OCI-M1 (cell line): ENCODE data around the gene EIF4EBP2.
A peak's percentile ranks its signal among the peaks of the same experiment; 100 is the strongest.

Experiments
- DNase-seq: peaks from one replicate; lab custom pipeline; 2025; lab: John Stamatoyannopoulos, UW

The EIF4EBP2 gene

DNA sequence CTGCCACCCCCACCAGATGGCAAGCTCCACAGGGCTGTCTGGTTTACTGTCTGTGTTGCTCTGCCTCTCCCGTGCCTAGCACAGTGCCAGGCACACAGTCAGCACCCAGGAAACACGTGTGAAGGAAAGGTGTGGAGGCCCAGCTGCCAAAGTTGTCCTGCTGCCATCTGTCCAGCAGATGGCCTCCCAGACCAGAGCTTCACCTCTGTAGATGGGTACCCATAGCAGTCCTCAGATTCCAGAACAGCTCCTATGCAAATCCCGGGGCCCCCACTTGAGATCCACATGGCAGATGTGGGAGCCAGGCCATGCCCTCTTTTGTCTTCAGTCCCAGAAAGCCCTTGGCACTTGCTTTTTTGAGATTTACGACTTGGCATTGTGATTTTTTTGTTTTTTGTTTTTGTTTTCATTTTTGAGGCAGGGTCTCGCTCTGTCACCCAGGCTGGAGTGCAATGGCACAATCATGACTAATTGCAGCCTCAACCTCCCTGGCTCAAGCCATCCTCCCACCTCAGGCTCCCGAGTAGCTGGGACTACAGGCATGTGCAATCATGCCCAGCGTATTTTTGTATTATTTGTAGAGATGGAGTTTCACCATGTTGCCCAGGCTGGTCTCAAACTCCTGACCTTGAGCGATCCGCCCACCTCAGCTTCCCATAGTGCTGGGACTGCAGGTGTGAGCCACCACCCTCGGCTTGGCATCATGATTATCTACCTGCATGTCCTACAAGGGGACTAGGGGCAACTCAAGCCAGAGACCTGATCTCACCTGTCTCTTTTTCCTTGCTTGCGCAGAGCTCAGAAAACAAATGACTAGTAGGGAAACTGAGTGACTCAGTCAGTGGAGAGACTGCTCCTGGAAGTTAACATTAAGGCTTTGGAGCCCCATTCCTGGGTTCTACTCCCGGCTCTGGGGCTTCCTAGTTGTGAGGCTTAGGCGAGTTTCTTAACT is 57.7 kb downstream of the EIF4EBP2 start:
- DNase-seq, result peak; percentile 70

DNA sequence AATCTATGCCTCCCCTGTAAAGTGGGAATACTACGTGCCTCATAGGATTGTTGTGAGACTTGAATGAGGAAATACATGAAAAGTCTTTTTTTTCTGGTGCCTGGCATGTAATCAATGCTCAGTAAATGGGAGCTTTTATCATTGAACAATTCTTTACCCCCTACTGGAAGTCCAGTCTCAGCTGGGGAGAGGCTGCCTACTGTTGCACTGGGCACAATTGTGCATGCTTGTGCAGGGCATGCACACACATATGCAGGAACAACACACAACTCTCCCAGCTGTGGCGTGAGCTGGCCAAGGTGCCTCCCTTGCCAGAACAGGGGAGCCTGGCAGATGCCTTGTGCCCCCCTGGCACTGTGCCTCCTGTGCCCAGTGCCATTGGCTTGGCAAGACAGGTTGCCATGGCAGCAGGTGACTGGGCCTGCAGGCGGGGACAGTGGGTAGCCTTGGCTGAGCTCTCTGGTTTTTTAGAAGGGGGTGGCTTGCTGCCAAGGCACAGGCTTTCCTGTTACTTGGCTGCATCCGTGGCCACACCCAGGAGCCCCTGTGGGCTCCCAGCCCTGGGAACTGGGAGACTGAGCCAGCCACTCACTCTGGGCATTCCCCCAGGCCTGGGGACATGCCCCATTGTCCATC is 58.5 kb downstream of the EIF4EBP2 start:
- no peak for DNase-seq

- DNase-seq, result no peak
These were observed 61.3 kb downstream of the EIF4EBP2 start for GRCh38 chr10:70465278-70465677.

DNA sequence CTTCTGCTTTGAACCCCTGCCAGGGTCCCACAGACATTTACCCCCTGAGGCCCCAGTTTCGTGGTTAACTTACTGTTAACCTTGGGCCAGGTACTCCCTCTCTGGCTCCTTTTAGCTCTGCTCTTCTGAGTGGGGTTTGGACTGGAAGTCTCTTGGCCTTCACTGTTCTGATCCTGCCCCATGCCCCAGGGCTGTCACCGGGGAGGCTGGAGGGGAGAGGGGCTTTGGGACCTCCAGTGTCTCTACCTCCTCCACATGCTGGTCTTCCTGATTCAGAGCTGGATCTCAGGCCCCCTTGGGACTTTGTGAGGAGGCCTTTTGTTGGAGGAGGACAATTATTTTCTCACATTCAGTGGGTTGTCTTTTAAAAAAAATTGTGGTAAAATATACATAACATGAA is 61.9 kb downstream of the EIF4EBP2 start:
- DNase-seq, result no peak

- no peak for DNase-seq
These were observed 63.0 kb downstream of the EIF4EBP2 start for GRCh38 chr10:70466951-70467350.

DNA sequence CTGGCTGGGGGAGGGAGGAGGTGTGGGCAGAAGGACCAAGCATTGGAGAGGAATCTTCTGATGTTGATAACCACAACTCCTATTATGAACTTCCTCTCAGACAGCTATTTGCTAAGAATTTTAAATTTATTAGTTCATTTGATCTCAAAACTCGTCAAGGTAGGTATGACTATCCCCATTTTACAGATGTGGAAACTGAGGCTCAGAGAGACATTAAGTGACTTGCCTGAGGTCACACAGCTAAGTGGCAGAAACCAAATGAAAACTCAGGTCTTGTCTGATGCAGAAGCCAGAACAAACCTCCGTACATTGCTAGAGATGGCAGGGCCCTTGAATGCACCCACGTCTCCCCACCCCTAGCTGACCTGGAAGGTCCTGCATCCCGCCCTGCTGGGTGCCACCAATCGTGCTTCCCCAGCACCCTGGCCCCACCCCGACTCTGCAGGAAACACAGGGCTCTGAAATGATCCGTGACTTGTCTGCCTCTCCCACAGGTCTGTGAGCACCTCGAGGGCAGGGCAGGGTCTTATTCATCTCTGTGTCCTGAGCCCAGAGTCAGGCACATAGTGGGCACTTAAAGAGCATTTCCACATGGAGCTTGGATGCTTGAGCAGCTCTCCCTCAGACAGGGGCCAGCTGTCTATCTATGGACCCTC is 69.0 kb downstream of the EIF4EBP2 start:
- DNase-seq, result no peak

GRCh38 chr10:70474780-70475179 is 70.8 kb downstream of the EIF4EBP2 start:
- no peak for DNase-seq

DNA sequence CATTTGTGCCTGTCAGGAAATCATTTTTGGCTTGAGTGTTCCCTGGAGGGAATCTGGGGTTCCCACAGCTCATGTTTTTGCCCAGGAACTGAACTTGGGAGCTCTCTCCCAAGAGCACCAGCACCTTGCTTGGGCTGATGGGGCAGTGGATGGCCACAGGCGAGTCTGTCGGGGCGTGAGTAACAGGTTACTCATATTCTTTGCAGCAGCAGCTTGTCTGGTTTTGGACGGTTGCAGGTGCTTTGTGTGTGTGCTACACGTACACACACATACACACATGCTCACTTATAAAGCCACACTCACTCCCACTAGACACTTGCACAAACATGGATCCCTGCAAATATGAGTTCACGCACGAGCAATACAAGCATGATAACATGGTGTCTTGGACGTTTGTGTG is 71.7 kb downstream of the EIF4EBP2 start:
- no peak for DNase-seq

DNA sequence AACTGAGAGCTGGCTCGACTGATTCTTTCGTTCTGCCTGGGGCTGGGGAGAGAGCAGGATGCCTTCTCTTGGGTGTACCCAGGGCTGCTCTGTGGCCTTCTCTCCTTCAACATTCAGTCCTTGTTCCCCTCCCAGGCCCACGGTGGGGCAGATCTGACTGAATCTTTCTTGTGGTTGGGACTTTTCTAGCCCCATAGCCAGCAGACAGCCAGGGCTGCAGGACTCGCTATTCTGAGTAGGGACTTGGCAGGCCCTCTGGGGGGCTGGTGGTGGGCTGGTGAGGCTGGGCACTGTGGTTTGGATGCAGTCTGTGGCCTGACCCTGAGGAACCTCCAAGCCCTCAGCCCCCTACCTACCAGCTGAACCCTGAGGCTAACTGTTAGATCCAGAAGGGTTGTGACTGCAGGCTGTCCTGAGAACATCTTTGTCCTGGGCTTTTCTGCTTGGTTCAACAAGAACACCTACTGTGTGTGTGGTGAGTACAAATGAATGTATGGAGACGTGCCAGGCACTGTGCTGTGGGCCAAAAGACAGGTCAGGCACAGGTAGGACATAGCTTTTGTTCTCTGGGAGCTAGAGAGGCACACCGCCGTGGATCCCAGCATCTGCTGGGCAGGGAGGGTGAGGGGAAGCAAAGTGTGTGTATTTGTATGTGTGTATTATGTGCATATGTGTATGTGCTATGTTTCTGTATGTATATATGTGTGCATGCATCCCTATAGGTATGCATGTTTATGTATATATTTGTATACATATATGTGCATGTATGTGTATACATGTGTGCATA is 72.5 kb downstream of the EIF4EBP2 start:
- DNase-seq, result no peak

- peak; percentile 44 for DNase-seq
These were observed 73.8 kb downstream of the EIF4EBP2 start for GRCh38 chr10:70477661-70478162.
